ENCODE results near the gene THBS2. TPM values are rescaled to one million over a fixed set of nuclear protein-coding genes. Genes with fewer than 3 reads are reported as not detected.
"Not testable (repeated sequence)": the region's sequence is repeated elsewhere in the genome, so short reads cannot be mapped to it uniquely, and the experiment has no call there.

THBS2 gene
- not detected for total RNA-seq

- Mint-ChIP-seq H3K9me3 (no peaks in the 10 kb centered on the region), H3K4me3 (peak within 1 kb of the TSS; percentile 47), H3K36me3 (no peaks in the 10 kb centered on the region), H3K4me1 (peaks cover 17% of the 10 kb centered on the region), H3K27me3 (peaks cover 74% of the 10 kb centered on the region), H3K27ac (no peak within 1 kb of the TSS)
- no peak for DNase-seq
Measured at GRCh38 chr6:169253337-169254238, at the start of gene THBS2. TSS of gene THBS2 (minus strand) at chr6:169253846. CDS start at chr6:169250784, 3,062 bp downstream.

- DNase-seq: no peak
- peaks cover 2% of the 10 kb centered on the region for H3K9me3 Mint-ChIP-seq
- H3K27ac Mint-ChIP-seq: no peak overlapping the region
- H3K4me1 Mint-ChIP-seq: no peaks in the 10 kb centered on the region
- H3K36me3 Mint-ChIP-seq: no peaks in the 10 kb centered on the region
- H3K27me3 Mint-ChIP-seq: peaks cover 32% of the 10 kb centered on the region
- no peak overlapping the region for H3K4me3 Mint-ChIP-seq
Measured at GRCh38 chr6:169302716-169303115, 49.1 kb upstream of the THBS2 start.

- H3K27me3 Mint-ChIP-seq: peaks cover 32% of the 10 kb centered on the region
- H3K4me1 Mint-ChIP-seq: no peaks in the 10 kb centered on the region
- H3K4me3 Mint-ChIP-seq: no peak overlapping the region
- no peak overlapping the region for H3K27ac Mint-ChIP-seq
- no peak for DNase-seq
- H3K36me3 Mint-ChIP-seq: no peaks in the 10 kb centered on the region
- H3K9me3 Mint-ChIP-seq: peaks cover 2% of the 10 kb centered on the region
Measured at GRCh38 chr6:169302255-169302654, 48.6 kb upstream of the THBS2 start.

GRCh38 chr6:169300916-169301315 is 47.3 kb upstream of the THBS2 start:
- Mint-ChIP-seq H3K9me3 (peaks cover 2% of the 10 kb centered on the region), H3K4me1 (no peaks in the 10 kb centered on the region), H3K36me3 (no peaks in the 10 kb centered on the region), H3K4me3 (no peak overlapping the region), H3K27me3 (peaks cover 28% of the 10 kb centered on the region), H3K27ac (no peak overlapping the region)
- DNase-seq: no peak

GRCh38 chr6:169298626-169299025 is 45.0 kb upstream of the THBS2 start:
- peaks cover 18% of the 10 kb centered on the region for H3K27me3 Mint-ChIP-seq
- not testable (repeated sequence) for H3K36me3 Mint-ChIP-seq, DNase-seq

GRCh38 chr6:169296622-169297021 is 43.0 kb upstream of the THBS2 start:
- Mint-ChIP-seq H3K27me3 (peaks cover 8% of the 10 kb centered on the region), H3K9me3 (no peaks in the 10 kb centered on the region), H3K36me3 (no peaks in the 10 kb centered on the region), H3K27ac (no peak overlapping the region), H3K4me1 (no peaks in the 10 kb centered on the region), H3K4me3 (no peak overlapping the region)
- no peak for DNase-seq

More at GRCh38 chr6:169298626-169299025, 45.0 kb upstream of the THBS2 start:
- not testable (repeated sequence) for H3K4me3 Mint-ChIP-seq, H3K27ac Mint-ChIP-seq, H3K9me3 Mint-ChIP-seq, H3K4me1 Mint-ChIP-seq

- Mint-ChIP-seq H3K36me3 (no peaks in the 10 kb centered on the region), H3K4me3 (no peak overlapping the region), H3K27ac (no peak overlapping the region)
Measured at GRCh38 chr6:169296170-169296569, 42.5 kb upstream of the THBS2 start.

GRCh38 chr6:169293196-169293595 is 39.5 kb upstream of the THBS2 start:
- Mint-ChIP-seq H3K27ac (no peak overlapping the region), H3K4me3 (no peak overlapping the region), H3K27me3 (no peaks in the 10 kb centered on the region), H3K36me3 (no peaks in the 10 kb centered on the region), H3K9me3 (no peaks in the 10 kb centered on the region), H3K4me1 (no peaks in the 10 kb centered on the region)
- DNase-seq: no peak

More at GRCh38 chr6:169296170-169296569, 42.5 kb upstream of the THBS2 start:
- Mint-ChIP-seq H3K4me1 (no peaks in the 10 kb centered on the region), H3K27me3 (peaks cover 8% of the 10 kb centered on the region), H3K9me3 (no peaks in the 10 kb centered on the region)
- no peak for DNase-seq

- H3K27ac Mint-ChIP-seq: no peak overlapping the region
- no peak for DNase-seq
- H3K36me3 Mint-ChIP-seq: no peaks in the 10 kb centered on the region
- no peaks in the 10 kb centered on the region for H3K4me1 Mint-ChIP-seq
- no peaks in the 10 kb centered on the region for H3K27me3 Mint-ChIP-seq
- no peaks in the 10 kb centered on the region for H3K9me3 Mint-ChIP-seq
- no peak overlapping the region for H3K4me3 Mint-ChIP-seq
Measured at GRCh38 chr6:169292338-169293124, 38.9 kb upstream of the THBS2 start.

- no peak overlapping the region for H3K4me3 Mint-ChIP-seq
- H3K9me3 Mint-ChIP-seq: no peaks in the 10 kb centered on the region
- no peak overlapping the region for H3K27ac Mint-ChIP-seq
- no peaks in the 10 kb centered on the region for H3K4me1 Mint-ChIP-seq
- no peaks in the 10 kb centered on the region for H3K27me3 Mint-ChIP-seq
- no peaks in the 10 kb centered on the region for H3K36me3 Mint-ChIP-seq
- DNase-seq: no peak
Measured at GRCh38 chr6:169291646-169292337, 38.1 kb upstream of the THBS2 start.

GRCh38 chr6:169291148-169291547 is 37.5 kb upstream of the THBS2 start:
- Mint-ChIP-seq H3K9me3 (no peaks in the 10 kb centered on the region), H3K27me3 (no peaks in the 10 kb centered on the region), H3K4me3 (no peak overlapping the region), H3K4me1 (no peaks in the 10 kb centered on the region), H3K36me3 (no peaks in the 10 kb centered on the region), H3K27ac (no peak overlapping the region)
- DNase-seq: no peak

GRCh38 chr6:169289619-169290339 is 36.1 kb upstream of the THBS2 start:
- Mint-ChIP-seq H3K36me3 (no peaks in the 10 kb centered on the region), H3K9me3 (no peaks in the 10 kb centered on the region), H3K27ac (peak overlapping the region; percentile 64), H3K27me3 (no peaks in the 10 kb centered on the region), H3K4me3 (no peak overlapping the region), H3K4me1 (no peaks in the 10 kb centered on the region)
- DNase-seq: no peak

- H3K36me3 Mint-ChIP-seq: no peaks in the 10 kb centered on the region
- H3K4me1 Mint-ChIP-seq: no peaks in the 10 kb centered on the region
- H3K27ac Mint-ChIP-seq: no peak overlapping the region
- no peak for DNase-seq
- H3K9me3 Mint-ChIP-seq: no peaks in the 10 kb centered on the region
- no peak overlapping the region for H3K4me3 Mint-ChIP-seq
- no peaks in the 10 kb centered on the region for H3K27me3 Mint-ChIP-seq
Measured at GRCh38 chr6:169289257-169289618, 35.6 kb upstream of the THBS2 start.

- Mint-ChIP-seq H3K27me3 (no peaks in the 10 kb centered on the region), H3K9me3 (no peaks in the 10 kb centered on the region), H3K36me3 (no peaks in the 10 kb centered on the region), H3K4me1 (no peaks in the 10 kb centered on the region), H3K27ac (no peak overlapping the region), H3K4me3 (no peak overlapping the region)
- no peak for DNase-seq
Measured at GRCh38 chr6:169288591-169288990, 34.9 kb upstream of the THBS2 start.

Measured in activated naive CD8-positive, alpha-beta T cell treated with anti-CD3 and anti-CD28 coated beads for 36 hours (primary cell).